VCaP (cell line): Measurements from ENCODE around the gene AMZ2.
"Not testable (repeated sequence)": the region's sequence is repeated elsewhere in the genome, so short reads cannot be mapped to it uniquely, and the experiment has no call there.

Experiments used
- H3K27ac ChIP-seq: fragments of 450-650 bp; 2 replicates; pipeline ENCODE4 v1.5.1; 2017
- TF ChIP-seq, protein P1 (sequence below): fragments of 450-650 bp; conservative IDR thresholded peaks from 2 replicates; pipeline ENCODE4 v1.5.1; 2017; ENCODE audit warnings: mild to moderate bottlenecking, moderate library complexity

The AMZ2 gene

DNA sequence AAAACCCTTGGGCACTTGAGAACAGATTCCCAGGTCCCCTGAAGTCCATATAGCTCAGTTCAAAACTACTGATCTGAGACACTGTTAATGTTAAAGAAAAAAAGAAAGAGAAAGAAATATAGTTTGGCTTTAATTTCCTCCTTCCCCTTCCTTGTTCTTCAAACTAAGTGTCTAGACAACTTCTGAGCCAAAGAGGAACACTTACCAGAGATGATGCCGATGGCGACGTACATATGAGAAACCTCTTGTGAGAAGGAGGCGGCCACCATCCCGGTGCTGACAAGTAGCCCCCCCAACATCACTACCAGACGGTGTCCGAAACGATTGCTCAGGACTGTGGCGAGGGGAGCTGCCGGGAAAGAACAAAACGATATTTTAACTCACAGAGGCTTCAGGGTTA lies 25.9 kb downstream of the AMZ2 start:
- no peak overlapping the region for H3K27ac ChIP-seq
- TF ChIP-seq, protein P1, sequence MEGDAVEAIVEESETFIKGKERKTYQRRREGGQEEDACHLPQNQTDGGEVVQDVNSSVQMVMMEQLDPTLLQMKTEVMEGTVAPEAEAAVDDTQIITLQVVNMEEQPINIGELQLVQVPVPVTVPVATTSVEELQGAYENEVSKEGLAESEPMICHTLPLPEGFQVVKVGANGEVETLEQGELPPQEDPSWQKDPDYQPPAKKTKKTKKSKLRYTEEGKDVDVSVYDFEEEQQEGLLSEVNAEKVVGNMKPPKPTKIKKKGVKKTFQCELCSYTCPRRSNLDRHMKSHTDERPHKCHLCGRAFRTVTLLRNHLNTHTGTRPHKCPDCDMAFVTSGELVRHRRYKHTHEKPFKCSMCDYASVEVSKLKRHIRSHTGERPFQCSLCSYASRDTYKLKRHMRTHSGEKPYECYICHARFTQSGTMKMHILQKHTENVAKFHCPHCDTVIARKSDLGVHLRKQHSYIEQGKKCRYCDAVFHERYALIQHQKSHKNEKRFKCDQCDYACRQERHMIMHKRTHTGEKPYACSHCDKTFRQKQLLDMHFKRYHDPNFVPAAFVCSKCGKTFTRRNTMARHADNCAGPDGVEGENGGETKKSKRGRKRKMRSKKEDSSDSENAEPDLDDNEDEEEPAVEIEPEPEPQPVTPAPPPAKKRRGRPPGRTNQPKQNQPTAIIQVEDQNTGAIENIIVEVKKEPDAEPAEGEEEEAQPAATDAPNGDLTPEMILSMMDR = no peak

DNA sequence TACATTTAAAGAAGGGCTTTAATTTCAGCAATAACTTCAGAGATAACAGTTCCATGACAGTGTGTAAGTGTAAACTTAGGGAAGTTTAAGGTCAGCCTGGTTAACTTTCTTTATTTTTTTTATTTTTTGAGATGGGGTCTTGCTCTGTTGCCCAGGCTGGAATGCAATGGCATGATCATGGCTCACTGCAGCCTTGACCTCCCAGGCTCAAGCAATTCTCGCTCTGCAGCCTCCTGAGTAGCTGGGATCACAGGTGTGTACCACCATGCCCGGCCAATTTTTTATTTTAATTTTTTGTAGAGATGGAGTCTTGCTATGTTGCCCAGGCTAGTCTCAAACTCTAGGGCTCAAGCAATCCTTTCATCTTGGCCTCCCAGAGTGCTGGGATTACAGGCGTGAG lies 28.5 kb downstream of the AMZ2 start:
- H3K27ac ChIP-seq = not testable (repeated sequence)

DNA sequence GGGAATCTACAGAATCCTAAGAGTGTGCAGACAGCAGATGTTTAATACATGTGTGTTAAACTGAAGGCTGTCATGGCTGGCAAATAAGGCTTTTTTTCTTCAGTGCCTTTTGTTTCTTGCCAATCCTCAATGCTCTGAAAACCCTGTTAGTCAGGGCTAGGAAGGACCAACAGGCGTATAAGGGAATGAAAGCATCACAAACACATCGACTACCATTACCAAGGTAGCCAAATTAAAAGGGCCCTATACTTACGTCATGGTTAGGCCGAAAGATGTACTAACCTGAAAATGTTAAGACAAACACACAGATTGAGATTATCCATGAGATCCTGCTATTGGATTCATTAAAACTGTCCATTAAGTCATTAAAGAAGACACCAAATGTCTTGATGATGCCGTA lies 30.0 kb downstream of the AMZ2 start:
- TF ChIP-seq, protein P1 = no peak
- H3K27ac ChIP-seq = no peak overlapping the region

- not testable (repeated sequence) for H3K27ac ChIP-seq
Observed at GRCh38 chr17:68281965-68282364, 34.1 kb downstream of the AMZ2 start.

DNA sequence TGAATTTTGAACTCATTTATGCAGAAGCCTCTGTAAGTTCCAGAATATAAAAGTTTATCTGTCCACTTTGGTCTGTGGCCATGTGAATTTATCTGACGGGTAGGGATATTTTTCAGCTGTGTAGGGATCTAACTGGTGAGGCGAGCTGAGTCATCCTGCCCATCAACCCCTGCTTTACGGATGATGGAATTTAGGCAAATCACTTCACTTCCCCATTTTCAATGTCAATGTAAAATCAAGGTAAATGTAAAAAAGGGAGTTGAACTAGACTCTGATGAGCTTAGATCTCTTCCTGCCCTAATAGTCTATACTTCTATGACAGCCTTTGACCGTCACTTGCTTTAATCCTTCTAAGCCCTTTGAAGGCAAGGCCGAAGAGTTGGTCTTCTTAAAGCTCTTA lies 40.5 kb downstream of the AMZ2 start:
- no peak overlapping the region for H3K27ac ChIP-seq
- TF ChIP-seq, protein P1 = no peak

DNA sequence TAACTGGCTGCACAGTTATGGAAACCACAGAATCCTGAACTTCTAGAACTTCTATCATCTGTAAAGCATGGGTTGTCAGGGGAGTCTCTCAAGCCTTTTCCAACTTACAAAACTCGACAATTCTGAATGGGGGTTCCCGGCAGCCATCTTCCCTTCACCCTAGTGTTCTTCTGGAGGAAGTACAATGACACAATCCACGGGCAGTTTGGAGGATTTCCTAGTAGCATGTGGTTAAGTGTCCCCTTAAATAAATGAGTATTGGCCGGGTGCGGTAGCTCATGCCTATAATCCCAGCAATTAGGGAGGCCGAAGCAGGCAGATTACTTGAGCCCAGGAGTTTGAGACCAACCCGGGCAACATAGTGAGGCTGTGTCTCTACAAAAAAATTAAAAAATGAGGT lies 41.0 kb downstream of the AMZ2 start:
- H3K27ac ChIP-seq = no peak overlapping the region
- TF ChIP-seq, protein P1 = no peak

DNA sequence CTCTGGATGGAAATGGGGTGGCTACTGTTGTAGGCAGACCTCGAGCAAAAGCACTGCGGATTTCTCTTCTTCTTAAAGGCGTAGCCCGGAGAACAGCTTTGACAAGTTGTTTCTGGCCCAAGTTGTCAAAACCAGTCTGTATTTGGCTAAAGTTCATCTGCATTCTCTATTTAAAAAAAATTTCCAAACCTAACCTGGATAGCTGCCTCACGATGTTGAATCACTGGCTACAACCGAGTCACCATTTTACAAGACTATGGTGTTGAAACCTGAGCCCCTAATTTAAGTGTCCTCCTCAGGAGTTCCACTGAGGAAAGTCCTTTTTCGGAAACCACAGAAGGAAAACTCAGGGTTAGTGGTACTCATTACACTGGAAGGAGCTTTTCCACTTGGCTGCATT lies 41.6 kb downstream of the AMZ2 start:
- H3K27ac ChIP-seq = no peak overlapping the region
- TF ChIP-seq, protein P1 = no peak

DNA sequence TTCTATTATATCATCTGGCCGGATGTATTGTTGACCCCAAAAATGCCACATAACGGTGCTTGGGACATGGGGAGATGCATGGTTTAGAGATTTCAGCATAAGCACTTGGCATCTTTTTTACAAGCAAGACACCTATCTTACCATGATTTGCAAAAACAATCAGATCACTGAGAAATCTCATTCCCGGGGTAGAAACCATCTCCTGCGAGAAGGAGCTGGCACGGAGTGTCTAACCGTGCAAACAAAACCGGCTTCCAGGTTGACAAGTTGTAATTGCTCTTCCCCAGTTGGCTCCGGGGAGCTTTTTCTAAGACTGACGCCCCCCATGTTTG lies 42.1 kb downstream of the AMZ2 start:
- TF ChIP-seq, protein P1 = no peak
- peak overlapping the region; percentile 89; the same call in 1 of the 2 replicates for H3K27ac ChIP-seq

- H3K27ac ChIP-seq = peak overlapping the region; percentile 89
- TF ChIP-seq, protein P1 = no peak
Observed at GRCh38 chr17:68290268-68290954, 42.6 kb downstream of the AMZ2 start.
